ENCODE data around the gene F8.
A peak's percentile ranks its signal among the peaks of the same experiment; 100 is the strongest.
"Not testable (repeated sequence)": the region's sequence is repeated elsewhere in the genome, so short reads cannot be mapped to it uniquely, and the experiment has no call there.

The F8 gene

DNA sequence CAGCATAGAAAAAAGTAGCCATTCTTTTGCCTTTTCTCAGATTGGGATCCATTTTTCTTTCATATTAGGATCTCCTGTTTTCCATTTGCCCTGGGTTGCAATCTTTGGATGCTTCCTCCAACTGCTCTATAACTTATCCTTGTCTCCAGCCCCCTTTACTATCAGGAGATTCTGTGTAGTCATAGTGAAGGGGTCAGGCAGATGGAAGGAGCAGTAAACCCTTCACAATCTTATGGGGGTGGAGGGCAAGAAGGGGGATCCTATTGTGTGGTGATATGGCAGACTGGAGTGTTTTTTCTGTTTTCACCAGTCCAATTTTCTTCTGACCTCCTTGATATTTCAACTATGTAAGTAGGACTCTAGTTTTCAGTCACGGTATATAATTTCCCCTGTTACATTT is 186.4 kb downstream of the F8 start:
- CTCF ChIA-PET: no interaction called here
- H3K9me3 Mint-ChIP-seq: no peaks in the 10 kb centered on the region
- H3K36me3 Mint-ChIP-seq: no peaks in the 10 kb centered on the region
- H3K27me3 Mint-ChIP-seq: no peaks in the 10 kb centered on the region
- no peak overlapping the region for H3K4me3 Mint-ChIP-seq
- no peak overlapping the region for H3K27ac Mint-ChIP-seq
- H3K4me1 Mint-ChIP-seq: peaks cover 5% of the 10 kb centered on the region
- no peak for DNase-seq

DNA sequence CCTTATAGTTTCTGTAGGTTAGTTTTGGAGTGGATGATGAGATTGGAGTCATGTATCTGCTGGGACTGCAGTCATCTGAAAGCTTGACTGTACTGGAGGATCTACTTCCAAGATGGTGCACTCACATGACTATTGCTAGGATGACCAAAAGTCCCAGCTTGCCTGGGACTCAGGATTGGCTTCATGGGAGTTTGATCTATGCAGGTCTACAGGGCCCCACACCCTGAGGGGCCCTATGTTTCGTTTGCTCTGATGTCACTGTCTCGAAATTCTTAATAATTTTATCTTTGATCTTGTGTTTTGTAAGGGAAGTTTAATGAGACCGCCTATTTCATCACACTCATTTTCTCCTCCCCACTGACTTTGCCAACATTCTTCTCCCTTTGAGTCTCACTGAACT is 188.0 kb downstream of the F8 start, which contains the start of gene SMIM9:
Gene SMIM9, minus strand, starts transcription at position 101 of the 400 bp plus-strand sequence. CDS start 3,806 bp downstream, outside the sequence.
- no peak within 1 kb of the TSS for H3K4me3 Mint-ChIP-seq
- H3K36me3 Mint-ChIP-seq: no peaks in the 10 kb centered on the region
- no peaks in the 10 kb centered on the region for H3K9me3 Mint-ChIP-seq
- H3K27me3 Mint-ChIP-seq: no peaks in the 10 kb centered on the region
- CTCF ChIA-PET: interaction anchor here (1.2 kb wide), 1 partner anchor 84 kb away, joined by 3 read pairs; no protein-coding TSS in a partner anchor
- DNase-seq: no peak
- H3K27ac Mint-ChIP-seq: no peak within 1 kb of the TSS
- H3K4me1 Mint-ChIP-seq: peaks cover 9% of the 10 kb centered on the region

DNA sequence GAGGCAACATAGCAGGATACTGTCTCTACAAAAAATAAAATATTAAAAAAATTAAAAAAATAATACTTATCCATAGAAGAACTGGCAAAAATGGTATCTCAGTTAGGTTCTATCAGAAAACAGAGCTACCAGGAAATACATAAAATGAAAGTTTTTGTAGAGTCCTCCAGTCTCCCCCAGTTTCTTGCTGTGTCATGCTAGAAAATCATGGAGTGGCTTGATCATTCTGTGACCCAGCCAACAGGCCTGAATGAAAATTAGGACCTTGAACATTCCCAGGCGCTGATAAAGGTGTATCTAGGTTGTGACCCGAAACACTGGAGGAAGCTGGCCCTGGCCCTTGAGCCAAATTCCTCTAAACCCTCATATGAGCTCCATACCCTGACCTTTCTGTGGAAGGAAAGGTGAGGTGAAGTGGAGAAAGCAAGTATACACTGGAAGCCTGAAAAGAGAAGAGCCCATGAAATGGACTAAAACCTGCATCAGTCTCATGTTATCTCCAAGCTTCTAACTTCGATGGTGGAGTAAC is 188.7 kb downstream of the F8 start:
- Mint-ChIP-seq H3K4me3 (no peak overlapping the region), H3K27me3 (no peaks in the 10 kb centered on the region), H3K36me3 (no peaks in the 10 kb centered on the region), H3K9me3 (no peaks in the 10 kb centered on the region), H3K4me1 (peaks cover 15% of the 10 kb centered on the region), H3K27ac (no peak overlapping the region)
- DNase-seq: no peak
- CTCF ChIA-PET: interaction anchor here (1.2 kb wide), 1 partner anchor 84 kb away, joined by 3 read pairs; no protein-coding TSS in a partner anchor

DNA sequence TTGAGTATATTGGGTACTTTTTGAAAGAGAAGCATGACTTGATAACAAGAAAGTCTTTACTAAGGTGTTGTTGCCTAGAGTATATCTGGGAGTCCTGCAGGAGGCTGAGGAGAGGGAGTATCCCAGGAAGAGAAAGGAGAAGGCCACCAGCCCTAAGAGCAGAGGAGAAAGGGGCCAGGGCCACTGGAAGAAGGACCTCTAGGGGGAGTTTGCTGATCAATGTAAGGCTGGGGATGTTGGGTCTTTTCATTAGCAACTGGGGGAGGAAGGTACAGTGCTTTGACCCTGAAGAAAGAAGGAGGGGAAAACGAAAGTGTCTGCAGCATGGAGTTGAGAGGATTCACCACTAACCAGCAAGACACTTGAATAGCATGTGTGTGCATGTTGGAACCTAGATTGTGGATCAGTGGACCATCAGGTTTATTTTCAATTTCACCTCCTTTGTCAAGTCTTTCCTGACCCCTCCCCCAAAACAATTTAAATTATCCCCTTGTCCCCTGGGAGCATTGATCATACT is 192.5 kb downstream of the F8 start:
- no peak for DNase-seq
- Mint-ChIP-seq H3K27me3 (no peaks in the 10 kb centered on the region), H3K4me3 (no peak overlapping the region), H3K36me3 (no peaks in the 10 kb centered on the region), H3K27ac (no peak overlapping the region), H3K4me1 (peaks cover 27% of the 10 kb centered on the region), H3K9me3 (no peaks in the 10 kb centered on the region)
- CTCF ChIA-PET: no interaction called here

DNA sequence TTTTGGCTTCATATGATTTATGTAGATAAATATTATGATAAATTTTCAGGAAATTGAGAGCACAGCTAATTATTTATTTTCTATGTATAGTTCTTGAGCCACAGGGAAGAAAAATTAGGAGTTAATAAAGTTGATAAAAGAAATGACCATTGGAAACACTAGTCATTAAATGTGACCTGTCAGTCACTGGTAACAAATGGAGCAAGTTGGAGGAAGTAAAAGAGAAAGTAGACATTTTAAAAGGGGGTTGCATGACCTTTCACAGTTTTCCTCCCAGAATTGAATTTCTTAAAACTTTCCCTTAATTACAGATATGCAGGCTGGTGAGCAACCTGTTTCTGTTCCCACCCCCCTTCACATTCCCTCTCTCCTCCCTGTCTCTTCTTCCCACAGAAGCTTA is 193.4 kb downstream of the F8 start:
- no peak overlapping the region for H3K27ac Mint-ChIP-seq
- CTCF ChIA-PET: no interaction called here
- H3K36me3 Mint-ChIP-seq: no peaks in the 10 kb centered on the region
- H3K4me3 Mint-ChIP-seq: no peak overlapping the region
- H3K4me1 Mint-ChIP-seq: peaks cover 27% of the 10 kb centered on the region
- no peaks in the 10 kb centered on the region for H3K27me3 Mint-ChIP-seq
- H3K9me3 Mint-ChIP-seq: no peaks in the 10 kb centered on the region
- no peak for DNase-seq

DNA sequence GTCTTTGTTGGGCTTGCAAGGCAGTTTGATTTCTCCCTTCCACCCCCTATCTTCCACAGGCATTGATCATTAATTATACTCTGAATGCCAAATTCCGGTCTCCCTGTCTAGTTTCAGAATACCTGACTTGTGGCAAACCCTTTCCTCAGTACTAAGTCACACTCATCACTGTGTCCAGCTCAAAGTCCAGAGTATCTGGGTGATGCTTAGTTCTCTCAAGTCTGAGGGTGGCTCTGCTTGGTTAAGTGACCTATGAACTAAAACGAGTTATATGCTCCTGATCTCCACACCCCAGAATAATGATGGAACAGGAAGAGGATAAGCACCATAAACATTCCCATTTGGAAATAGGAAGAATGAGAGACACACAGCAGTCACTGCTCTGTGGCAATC is 194.5 kb downstream of the F8 start:
- no peak for DNase-seq
- Mint-ChIP-seq H3K27ac (no peak overlapping the region), H3K4me1 (peaks cover 27% of the 10 kb centered on the region), H3K36me3 (no peaks in the 10 kb centered on the region), H3K9me3 (no peaks in the 10 kb centered on the region), H3K4me3 (no peak overlapping the region), H3K27me3 (no peaks in the 10 kb centered on the region)
- CTCF ChIA-PET: no interaction called here

DNA sequence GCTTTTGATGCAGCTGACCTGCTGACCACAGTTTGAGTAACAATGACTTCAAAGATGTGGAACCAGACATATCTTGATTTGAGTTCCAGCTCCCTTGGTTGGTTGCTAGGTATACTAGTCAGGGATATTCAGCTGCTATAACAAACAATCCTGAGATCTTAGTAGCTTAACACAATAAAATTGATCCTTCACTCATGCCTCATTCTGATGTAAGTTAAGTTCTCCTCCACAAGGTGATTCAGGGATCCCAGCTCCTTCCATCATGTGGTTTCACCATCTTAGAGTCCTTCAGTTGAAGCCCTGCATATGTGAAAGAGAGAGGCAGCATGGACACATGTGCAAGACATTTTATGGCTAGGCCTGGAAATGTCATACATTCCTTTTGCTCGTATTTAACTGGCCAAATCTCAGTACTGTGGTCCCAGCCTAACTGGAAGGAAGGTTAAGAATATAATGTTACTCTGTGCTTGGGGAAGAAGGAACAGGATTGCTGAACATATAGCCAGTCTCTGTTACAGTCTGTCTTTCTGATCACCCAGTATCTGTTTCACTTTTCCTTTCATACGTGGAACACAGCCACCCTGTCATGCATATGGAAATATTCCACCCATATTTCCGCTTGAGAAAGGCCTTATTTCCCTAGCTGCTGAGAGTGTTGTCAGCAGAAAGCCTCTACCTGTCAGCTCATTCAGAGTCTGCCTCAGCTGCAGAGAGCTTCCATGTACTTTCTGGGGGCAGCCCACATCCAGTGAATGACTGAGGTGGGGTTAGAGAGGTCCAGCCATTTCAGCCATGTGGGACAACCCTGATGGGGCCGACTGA is 195.1 kb downstream of the F8 start:
- H3K4me1 Mint-ChIP-seq: peaks cover 27% of the 10 kb centered on the region
- H3K36me3 Mint-ChIP-seq: no peaks in the 10 kb centered on the region
- H3K4me3 Mint-ChIP-seq: no peak overlapping the region
- peak; percentile 23 for DNase-seq
- H3K27me3 Mint-ChIP-seq: peaks cover 2% of the 10 kb centered on the region
- CTCF ChIA-PET: no interaction called here
- H3K9me3 Mint-ChIP-seq: no peaks in the 10 kb centered on the region
- peak overlapping the region; percentile 83 for H3K27ac Mint-ChIP-seq

DNA sequence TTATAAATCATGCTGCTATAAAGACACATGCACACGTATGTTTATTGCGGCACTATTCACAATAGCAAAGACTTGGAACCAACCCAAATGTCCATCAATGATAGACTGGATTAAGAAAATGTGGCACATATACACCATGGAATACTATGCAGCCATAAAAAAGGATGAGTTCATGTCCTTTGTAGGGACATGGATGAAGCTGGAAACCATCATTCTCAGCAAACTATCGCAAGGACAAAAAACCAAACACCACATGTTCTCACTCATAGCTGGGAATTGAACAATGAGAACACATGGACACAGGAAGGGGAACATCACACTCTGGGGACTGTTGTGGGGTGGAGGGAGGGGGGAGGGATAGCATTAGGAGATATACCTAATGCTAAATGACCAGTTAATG is 196.9 kb downstream of the F8 start:
- H3K4me3 Mint-ChIP-seq, H3K9me3 Mint-ChIP-seq, CTCF ChIA-PET, H3K27me3 Mint-ChIP-seq, H3K36me3 Mint-ChIP-seq, DNase-seq, H3K27ac Mint-ChIP-seq: not testable (repeated sequence)
- peaks cover 27% of the 10 kb centered on the region for H3K4me1 Mint-ChIP-seq

DNA sequence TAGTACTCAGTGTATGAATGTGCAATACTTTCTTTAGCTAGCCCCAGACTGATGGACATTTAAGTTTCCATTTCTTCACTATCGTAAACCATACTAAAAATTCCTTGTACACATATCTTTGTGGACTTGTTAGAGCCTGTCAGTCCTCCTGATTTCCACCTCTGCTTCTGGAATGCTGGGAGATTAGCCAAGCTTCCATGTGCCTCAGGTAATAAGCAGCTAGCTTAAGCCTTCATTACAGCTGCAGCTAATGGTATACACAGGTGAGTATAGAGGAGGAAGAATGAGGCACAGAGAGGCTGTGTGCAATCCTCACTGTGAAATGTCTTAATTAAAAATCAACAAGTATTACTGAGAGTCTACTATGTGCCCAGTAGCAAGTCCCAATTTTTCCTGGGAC is 197.9 kb downstream of the F8 start:
- CTCF ChIA-PET: no interaction called here
- peaks cover 23% of the 10 kb centered on the region for H3K4me1 Mint-ChIP-seq
- H3K27ac Mint-ChIP-seq: no peak overlapping the region
- no peaks in the 10 kb centered on the region for H3K9me3 Mint-ChIP-seq
- no peak overlapping the region for H3K4me3 Mint-ChIP-seq
- DNase-seq: no peak
- H3K36me3 Mint-ChIP-seq: no peaks in the 10 kb centered on the region
- H3K27me3 Mint-ChIP-seq: peaks cover 12% of the 10 kb centered on the region

DNA sequence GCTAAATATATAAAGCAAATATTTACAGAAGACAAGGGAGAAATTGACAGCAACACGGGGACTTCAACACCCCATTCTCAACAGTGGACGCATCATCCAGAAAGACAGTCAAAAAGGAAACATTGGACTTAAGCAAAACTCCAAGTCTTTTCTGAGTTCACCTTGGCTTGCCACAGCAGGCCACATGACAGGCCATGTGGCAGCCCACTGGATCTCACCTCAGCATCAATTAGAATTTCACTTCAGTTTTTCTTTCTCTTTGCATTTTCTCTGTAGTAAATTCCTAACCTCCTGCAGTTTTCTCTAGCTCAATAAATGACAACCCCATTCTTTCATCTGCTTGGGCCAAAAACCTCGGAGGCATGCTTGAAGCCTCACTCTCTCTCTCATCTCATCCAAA is 200.5 kb downstream of the F8 start:
- Mint-ChIP-seq H3K27me3 (peaks cover 15% of the 10 kb centered on the region), H3K36me3 (no peaks in the 10 kb centered on the region), H3K4me1 (peaks cover 2% of the 10 kb centered on the region), H3K27ac (no peak overlapping the region), H3K4me3 (no peak overlapping the region), H3K9me3 (no peaks in the 10 kb centered on the region)
- no peak for DNase-seq
- CTCF ChIA-PET: no interaction called here

DNA sequence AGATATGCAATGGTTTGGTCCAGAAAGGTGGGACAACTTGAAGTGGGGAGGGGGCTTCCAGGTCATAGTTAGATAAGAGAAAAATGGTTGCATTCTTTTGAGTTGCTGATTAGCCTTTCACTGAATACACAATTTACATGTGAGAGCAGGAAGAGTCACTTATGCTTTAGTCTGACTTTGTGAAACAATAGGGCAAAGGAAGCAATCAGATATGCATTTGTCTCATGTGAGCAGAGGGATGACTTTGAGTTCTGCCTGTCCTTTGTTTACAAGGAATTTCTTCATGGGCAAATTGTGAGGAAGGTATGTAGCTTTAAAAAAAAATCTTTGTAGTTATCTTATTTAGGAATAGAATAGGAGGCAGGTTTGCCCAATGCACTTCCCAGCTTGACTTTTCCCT is 201.0 kb downstream of the F8 start:
- no peaks in the 10 kb centered on the region for H3K36me3 Mint-ChIP-seq
- CTCF ChIA-PET: no interaction called here
- H3K27me3 Mint-ChIP-seq: peaks cover 16% of the 10 kb centered on the region
- DNase-seq: no peak
- no peak overlapping the region for H3K4me3 Mint-ChIP-seq
- H3K27ac Mint-ChIP-seq: no peak overlapping the region
- H3K9me3 Mint-ChIP-seq: no peaks in the 10 kb centered on the region
- H3K4me1 Mint-ChIP-seq: no peaks in the 10 kb centered on the region

DNA sequence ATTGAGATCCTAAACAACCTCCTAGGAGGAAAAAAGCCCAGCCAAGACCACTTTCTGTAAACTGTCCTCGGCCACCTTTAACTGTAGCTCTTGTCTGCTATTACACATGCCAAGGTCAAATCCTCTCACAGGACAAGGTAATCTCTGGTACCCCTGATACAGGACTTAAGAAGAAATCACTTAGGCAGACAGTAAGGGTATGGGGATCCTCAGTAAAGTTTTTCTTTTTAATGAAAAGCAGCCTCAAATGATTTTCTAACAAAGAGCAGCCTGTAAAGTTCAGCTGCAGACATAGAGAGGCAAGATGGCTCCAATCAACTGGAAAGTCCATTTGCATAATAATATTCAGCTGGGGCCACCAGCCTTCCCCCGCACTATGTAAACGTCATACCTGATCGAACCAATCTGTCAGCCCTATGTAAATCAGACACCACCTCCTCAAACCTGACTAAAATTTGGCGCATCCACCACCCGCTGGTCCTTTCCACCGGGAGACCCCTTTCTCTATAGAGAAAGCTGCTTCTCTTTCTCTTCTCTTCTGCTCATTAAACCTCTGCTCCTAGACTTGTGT is 202.7 kb downstream of the F8 start:
- H3K4me1 Mint-ChIP-seq: no peaks in the 10 kb centered on the region
- CTCF ChIA-PET: no interaction called here
- peaks cover 16% of the 10 kb centered on the region for H3K27me3 Mint-ChIP-seq
- no peak overlapping the region for H3K27ac Mint-ChIP-seq
- H3K9me3 Mint-ChIP-seq: no peaks in the 10 kb centered on the region
- no peak overlapping the region for H3K4me3 Mint-ChIP-seq
- H3K36me3 Mint-ChIP-seq: no peaks in the 10 kb centered on the region
- DNase-seq: no peak

DNA sequence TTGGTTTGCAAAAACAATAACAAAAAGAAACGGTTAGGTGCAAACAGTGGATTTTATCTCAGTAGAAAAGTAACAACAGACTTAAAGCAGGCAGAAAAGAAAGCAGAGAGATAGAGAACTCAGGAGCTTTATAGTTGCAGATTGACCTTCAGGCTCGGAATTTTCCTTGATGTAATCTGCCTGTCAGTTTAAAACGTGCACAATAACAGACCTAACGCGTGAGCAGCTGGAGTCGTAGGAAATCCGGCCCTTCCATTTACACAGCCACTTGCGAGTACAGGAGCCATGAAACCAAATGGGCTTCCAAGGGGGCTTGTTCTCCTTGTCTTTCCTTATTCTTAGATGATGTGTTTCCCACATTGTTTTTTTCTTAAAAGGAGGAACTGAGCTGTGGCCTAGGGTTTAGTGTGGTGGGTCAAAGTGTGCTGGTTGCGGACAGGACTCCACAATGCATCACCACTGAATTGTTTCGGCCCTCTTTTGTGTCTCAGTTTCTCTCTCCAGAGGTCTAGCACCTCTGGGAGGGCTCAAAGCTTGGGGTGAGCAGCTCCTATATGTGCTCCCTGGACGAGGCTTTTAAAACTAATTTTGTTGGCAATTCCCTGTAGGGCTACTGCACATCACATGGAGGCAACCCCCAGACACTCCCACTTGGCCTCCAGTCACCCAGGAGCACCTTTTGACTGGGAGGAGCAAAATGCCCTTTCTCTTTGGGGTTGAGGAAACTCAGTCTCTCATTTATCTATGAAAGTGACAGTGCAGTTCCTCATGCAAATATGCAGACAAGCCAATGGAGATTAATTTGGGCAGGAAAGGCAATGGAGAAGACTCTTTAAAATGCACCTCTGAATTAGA is 203.4 kb downstream of the F8 start:
- no peak overlapping the region for H3K4me3 Mint-ChIP-seq
- H3K36me3 Mint-ChIP-seq: no peaks in the 10 kb centered on the region
- H3K4me1 Mint-ChIP-seq: no peaks in the 10 kb centered on the region
- H3K27me3 Mint-ChIP-seq: peaks cover 16% of the 10 kb centered on the region
- no peak overlapping the region for H3K27ac Mint-ChIP-seq
- CTCF ChIA-PET: no interaction called here
- no peak for DNase-seq
- H3K9me3 Mint-ChIP-seq: no peaks in the 10 kb centered on the region

DNA sequence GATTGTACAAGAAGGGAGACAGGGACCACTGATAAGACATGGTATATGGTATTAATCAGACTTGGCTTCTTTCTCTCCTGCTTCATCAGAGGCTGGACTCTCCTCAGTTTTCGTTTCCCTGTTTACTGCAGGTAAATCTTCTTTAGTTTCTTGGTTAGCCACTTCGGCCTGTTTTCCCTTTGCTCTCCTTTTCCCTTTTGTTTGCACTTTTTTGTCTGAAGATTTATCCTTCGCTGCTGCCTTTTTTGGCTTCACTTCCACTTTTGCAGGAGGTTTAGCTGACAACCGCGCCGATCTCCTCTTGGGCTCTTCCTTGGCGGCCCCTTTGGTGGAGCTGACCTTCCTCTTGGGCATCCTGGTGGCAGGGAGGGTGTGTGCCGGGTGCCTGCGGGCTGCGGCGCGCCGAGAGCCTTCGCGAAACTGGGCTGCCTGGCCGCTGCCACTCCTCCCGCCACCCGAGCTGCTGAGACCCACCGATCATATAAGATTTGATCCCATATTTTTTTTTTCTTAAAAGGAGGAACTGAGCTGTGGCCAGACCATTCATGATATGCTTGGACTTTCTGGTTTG is 205.4 kb downstream of the F8 start:
- H3K9me3 Mint-ChIP-seq, DNase-seq, H3K36me3 Mint-ChIP-seq, H3K27ac Mint-ChIP-seq, H3K4me1 Mint-ChIP-seq, CTCF ChIA-PET, H3K4me3 Mint-ChIP-seq: not testable (repeated sequence)
- peaks cover 17% of the 10 kb centered on the region for H3K27me3 Mint-ChIP-seq
